Small intestine (tissue), 7 donors: ENCODE data around the gene PACRG. TPM values are rescaled to one million over a fixed set of nuclear protein-coding genes. Genes with fewer than 3 reads are reported as not detected.

Experiments used
- DNase-seq, 2 donors: peaks; one replicate each; pipeline versions ENCODE4 v3.0.0 to v3.0.0-alpha.2; 2013
- FAIRE-seq: peaks from 2 replicates; lab custom pipeline; 2012; peaks lifted over from hg19 to GRCh38; lab: Jason Lieb, UNC
- H3K27ac ChIP-seq, 3 donors: one replicate each; pipeline ENCODE4 v1.5.1; 2013; ENCODE audit warnings: low read length in 2 of 3, mild to moderate bottlenecking in 2 of 3, control low read depth in 1 of 3, inconsistent platforms in 1 of 3, low read depth in 1 of 3, moderate library complexity in 1 of 3
- H3K27me3 ChIP-seq, 3 donors: one replicate each; pipeline ENCODE4 v1.6.1; 2013; ENCODE audit warnings: low read length in 3 of 3, inconsistent platforms in 1 of 3; ENCODE audit not compliant: control insufficient read depth in 3 of 3, insufficient read depth in 3 of 3
- H3K36me3 ChIP-seq, 3 donors: one replicate each; pipeline ENCODE4 v1.6.1; 2013; ENCODE audit warnings: low read length in 3 of 3, inconsistent platforms in 1 of 3, low read depth in 1 of 3, mild to moderate bottlenecking in 1 of 3, moderate library complexity in 1 of 3; ENCODE audit not compliant: control insufficient read depth in 3 of 3, insufficient read depth in 2 of 3
- H3K4me1 ChIP-seq, 3 donors: one replicate each; pipeline ENCODE4 v1.6.1; 2013; ENCODE audit warnings: low read length in 2 of 3, inconsistent platforms in 1 of 3, low read depth in 1 of 3, mild to moderate bottlenecking in 1 of 3, moderate library complexity in 1 of 3; ENCODE audit not compliant: control insufficient read depth in 3 of 3, insufficient read depth in 2 of 3
- H3K4me3 ChIP-seq, 3 donors: one replicate each; pipeline ENCODE4 v1.5.1; 2013; ENCODE audit warnings: low read length in 3 of 3, control low read depth in 1 of 3, inconsistent platforms in 1 of 3, low read depth in 1 of 3, mild to moderate bottlenecking in 1 of 3, moderate library complexity in 1 of 3
- H3K9me3 ChIP-seq, 2 donors: one replicate each; pipeline ENCODE4 v1.6.1; 2013; ENCODE audit warnings: low read depth in 1 of 2, low read length in 1 of 2; ENCODE audit not compliant: control insufficient read depth in 2 of 2, insufficient read depth in 1 of 2
- WGBS, 3 donors: extraction: QIAGEN DNeasy Blood & Tissue Kit; methylation state at CpG; one replicate each; pipeline ENCODE4 v1.1.7; 2013; 5-methylcytosine and 5-hydroxymethylcytosine counted together
- polyA plus RNA-seq, 4 donors: library from polyadenylated mRNA; stranded (reverse) in 3 of 4; unstranded in 1 of 4; fragments of 200-250 nt in 3 of 4; fragments of 120-200 nt in 1 of 4; gene quantifications; one replicate each; pipeline versions ENCODE4 v1.2.1 to v1.2.3, GENCODE V29; 2013
- donor health status: healthy with polysubstance abuse.
- donor health status: control.
- donor health status: control.
- donor health status: Bipolar disorder and iron deficiency.
- donor health status: healthy.

Gene PACRG
- polyA plus RNA-seq, 4 donors = 0.49 to 1.5 TPM; not detected in 2

DNA sequence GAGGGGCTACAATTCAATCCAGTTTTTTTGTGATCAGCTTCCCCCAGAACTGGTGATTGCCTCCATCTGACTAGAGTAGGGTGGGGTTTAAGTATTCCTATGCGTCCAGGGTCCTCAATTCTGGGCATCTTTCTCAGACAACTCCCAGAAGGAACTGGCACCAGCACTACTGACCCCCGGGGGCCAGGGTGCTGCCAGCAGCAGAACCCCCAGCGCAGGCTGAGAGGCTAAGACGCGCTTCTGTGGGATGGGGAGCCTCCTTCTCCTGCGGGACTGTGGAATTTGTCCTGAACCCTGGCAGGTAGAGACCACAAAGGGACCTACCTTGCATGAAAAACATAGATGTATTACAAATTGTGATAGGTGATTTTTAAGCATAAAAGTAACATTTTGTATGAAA is 124.4 kb downstream of the PACRG start:
- no peak for FAIRE-seq
- Histone ChIP-seq H3K27me3 (no peaks in the 10 kb centered on the region), H3K27ac (no peak overlapping the region), H3K9me3 (no peaks in the 10 kb centered on the region), H3K4me3 (no peak overlapping the region), H3K4me1 (peaks cover 0 to 1% (median 0%) of the 10 kb centered on the region in 3 donors), H3K36me3 (no peaks in the 10 kb centered on the region)
- 86 to 94% (median 91%) methylated on average over 6 of the region's 6 CpGs for WGBS, 3 donors
- no peak for DNase-seq

GRCh38 chr6:162852840-162853577 is 125.2 kb downstream of the PACRG start:
- 74 to 80% (median 79%) methylated on average over 9 of the region's 9 CpGs for WGBS, 3 donors
- no peaks in the 10 kb centered on the region for H3K36me3 ChIP-seq
- no peak for FAIRE-seq

GRCh38 chr6:162854228-162854627 is 126.5 kb downstream of the PACRG start:
- Histone ChIP-seq H3K4me3 (no peak overlapping the region), H3K4me1 (peaks cover 0 to 2% (median 0%) of the 10 kb centered on the region in 3 donors), H3K36me3 (no peaks in the 10 kb centered on the region), H3K27ac (no peak overlapping the region), H3K27me3 (no peaks in the 10 kb centered on the region), H3K9me3 (no peaks in the 10 kb centered on the region)
- WGBS, 3 donors = 79 to 91% (median 89%) methylated on average over 1 of the region's 1 CpG
- peak in 1 of 2 donors; percentile 19 for DNase-seq
- no peak for FAIRE-seq

More at GRCh38 chr6:162852840-162853577, 125.2 kb downstream of the PACRG start:
- Histone ChIP-seq H3K4me3 (no peak overlapping the region), H3K27me3 (no peaks in the 10 kb centered on the region), H3K9me3 (no peaks in the 10 kb centered on the region), H3K27ac (no peak overlapping the region), H3K4me1 (peaks cover 0 to 2% (median 0%) of the 10 kb centered on the region in 3 donors)
- no peak for DNase-seq

DNA sequence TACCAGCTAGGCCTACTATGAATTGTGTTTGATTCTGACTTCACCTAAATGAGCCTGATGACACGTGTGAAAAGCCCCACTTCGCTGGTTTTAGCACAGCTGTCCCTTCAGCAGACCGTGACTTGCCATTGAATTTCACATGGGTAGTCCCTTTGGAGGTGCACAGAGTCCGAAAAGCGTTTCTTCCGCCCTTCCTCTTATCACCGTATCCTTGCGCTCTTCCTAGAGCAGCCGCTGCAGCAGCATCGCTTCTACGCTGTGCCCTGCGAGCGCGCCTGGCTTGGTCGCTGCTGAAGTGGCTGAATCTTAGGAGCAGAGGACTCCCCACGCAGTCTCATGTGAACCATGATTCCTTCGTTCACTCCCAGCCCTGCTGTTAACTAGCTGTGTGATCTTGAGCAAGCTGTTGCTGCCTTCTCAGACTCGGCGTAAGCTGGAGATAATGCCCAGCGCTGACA is 127.0 kb downstream of the PACRG start:
- Histone ChIP-seq H3K4me3 (no peak overlapping the region), H3K27me3 (no peaks in the 10 kb centered on the region), H3K36me3 (no peaks in the 10 kb centered on the region), H3K9me3 (no peaks in the 10 kb centered on the region), H3K4me1 (peaks cover 0 to 2% (median 0%) of the 10 kb centered on the region in 3 donors), H3K27ac (no peak overlapping the region)
- WGBS, 3 donors = 87 to 92% (median 89%) methylated on average over 20 of the region's 20 CpGs
- FAIRE-seq = no peak
- no peak for DNase-seq

GRCh38 chr6:162856885-162857284 is 129.1 kb downstream of the PACRG start:
- H3K4me3 ChIP-seq = peak overlapping the region in 1 of 3 donors; percentile 22
- DNase-seq = peak; percentile 6 to 66

GRCh38 chr6:162857326-162857725 is 129.6 kb downstream of the PACRG start:
- DNase-seq = no peak
- H3K9me3 ChIP-seq = no peaks in the 10 kb centered on the region
- H3K4me1 ChIP-seq = peaks cover 0 to 2% (median 0%) of the 10 kb centered on the region in 3 donors
- no peak overlapping the region for H3K27ac ChIP-seq
- 51 to 55% (median 53%) methylated on average over 2 of the region's 2 CpGs for WGBS, 3 donors
- H3K27me3 ChIP-seq = no peaks in the 10 kb centered on the region
- no peak for FAIRE-seq
- H3K36me3 ChIP-seq = no peaks in the 10 kb centered on the region
- H3K4me3 ChIP-seq = peak overlapping the region in 1 of 3 donors; percentile 22

More at GRCh38 chr6:162856885-162857284, 129.1 kb downstream of the PACRG start:
- no peak overlapping the region for H3K27ac ChIP-seq
- H3K9me3 ChIP-seq = no peaks in the 10 kb centered on the region
- H3K4me1 ChIP-seq = peaks cover 0 to 2% (median 0%) of the 10 kb centered on the region in 3 donors
- H3K27me3 ChIP-seq = no peaks in the 10 kb centered on the region
- FAIRE-seq = no peak
- no peaks in the 10 kb centered on the region for H3K36me3 ChIP-seq
- WGBS, 3 donors = 20 to 27% (median 22%) methylated on average over 7 of the region's 7 CpGs

GRCh38 chr6:162862462-162862861 is 134.7 kb downstream of the PACRG start:
- H3K27me3 ChIP-seq = no peaks in the 10 kb centered on the region
- H3K27ac ChIP-seq = no peak overlapping the region
- H3K4me1 ChIP-seq = no peaks in the 10 kb centered on the region
- DNase-seq (no peak), FAIRE-seq (no peak)
- H3K9me3 ChIP-seq = no peaks in the 10 kb centered on the region
- no peak overlapping the region for H3K4me3 ChIP-seq
- 37 to 72% (median 44%) methylated on average over 3 of the region's 3 CpGs for WGBS, 3 donors
- no peaks in the 10 kb centered on the region for H3K36me3 ChIP-seq

DNA sequence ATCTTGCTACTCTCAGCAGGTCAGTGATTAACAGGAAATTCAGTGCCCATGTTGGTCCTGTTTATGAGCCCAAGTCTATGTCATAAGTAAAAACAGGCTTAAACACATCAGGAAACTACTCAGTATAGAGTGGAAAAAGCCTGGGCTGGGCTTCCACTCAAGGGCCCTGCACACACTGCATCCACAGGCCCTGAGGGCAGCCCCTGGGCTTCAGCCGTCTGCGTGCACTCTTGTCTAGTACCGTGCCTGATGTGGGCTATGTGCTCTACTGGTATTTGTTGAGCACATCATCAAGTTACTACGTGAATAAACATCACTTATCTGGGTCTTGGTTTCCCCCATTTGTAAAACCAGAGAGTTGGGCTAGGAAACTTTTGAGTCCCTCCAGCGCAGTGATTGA is 135.2 kb downstream of the PACRG start:
- Histone ChIP-seq H3K4me3 (no peak overlapping the region), H3K9me3 (no peaks in the 10 kb centered on the region), H3K4me1 (no peaks in the 10 kb centered on the region), H3K36me3 (no peaks in the 10 kb centered on the region), H3K27me3 (no peaks in the 10 kb centered on the region), H3K27ac (no peak overlapping the region)
- no peak for DNase-seq
- 84 to 88% (median 87%) methylated on average over 5 of the region's 5 CpGs for WGBS, 3 donors
- FAIRE-seq = no peak
